Pancreas (tissue), 10 donors: ENCODE data around the gene NSMF. TPM values are rescaled to one million over a fixed set of nuclear protein-coding genes. Genes with fewer than 3 reads are reported as not detected.

Experiments used
- ATAC-seq, 4 donors: fragments of 200-7000 bp; cut with Tn5 transposase; one replicate each; pipeline versions ENCODE4 v1.8.0 to v1.9.1; 2020; ENCODE audit warnings: mild to moderate bottlenecking in 4 of 4, moderate library complexity in 4 of 4
- DNase-seq, 6 donors: peaks; one replicate each; pipeline ENCODE4 v3.0.0-alpha.2; 2020
- FAIRE-seq: peaks from 2 replicates; lab custom pipeline; 2012; peaks lifted over from hg19 to GRCh38; lab: Jason Lieb, UNC
- H3K27ac ChIP-seq, 4 donors: fragments of 200-600 bp; sonication (generic); 1 replicate in 3 of 4; 2 replicates in 1 of 4; pipeline versions ENCODE4 v1.5.0 to v1.8.0; 2020
- H3K27me3 ChIP-seq, 4 donors: fragments of 200-600 bp; one replicate each; pipeline ENCODE4 v1.8.0; 2021
- H3K36me3 ChIP-seq, 3 donors: fragments of 200-600 bp; sonication (generic) in 1 of 3; one replicate each; pipeline versions ENCODE4 v1.5.0 to v1.8.0; 2020 to 2021
- H3K4me1 ChIP-seq, 3 donors: fragments of 200-600 bp; one replicate each; pipeline ENCODE4 v1.8.0; 2021
- H3K4me3 ChIP-seq, 4 donors: fragments of 200-600 bp; sonication (generic) in 2 of 4; one replicate each; pipeline versions ENCODE4 v1.5.0 to v1.8.0; 2020 to 2021
- H3K9me3 ChIP-seq, 4 donors: fragments of 200-600 bp; one replicate each; pipeline ENCODE4 v1.8.0; 2021
- WGBS, 2 donors: extraction: QIAGEN DNeasy Blood & Tissue Kit; methylation state at CpG; one replicate each; pipeline ENCODE4 v1.1.7; 2013; 5-methylcytosine and 5-hydroxymethylcytosine counted together
- intact Hi-C, 3 donors: fragments of 100-400 bp; cut with DNase I; formaldehyde crosslinking; loops; one replicate each; pipeline versions ENCODE4 v1.11.1 to v1.14.2; 2022
- polyA plus RNA-seq, 2 donors: library from polyadenylated mRNA; stranded (reverse); fragments of 200-250 nt; gene quantifications; one replicate each; pipeline ENCODE4 v1.2.3, GENCODE V29; 2013
- total RNA-seq, 6 donors: library from RNA; stranded (reverse); fragmentation: NEBNext Ultra II Directional in 4 of 6; extraction: Animal tissue kit (Norgen Biotek cat#: 25700) in 4 of 6; gene quantifications; one replicate each; pipeline versions ENCODE4 v1.2.1 to v1.2.4, GENCODE V29; 2021 to 2023
- TF ChIP-seq, protein P1 (sequence below), 4 donors: fragments of 200-600 bp; sonication (generic) in 3 of 4; IDR thresholded peaks; one replicate each; pipeline versions ENCODE4 v1.5.0 to v1.8.0; 2021; ENCODE audit warnings: antibody characterized with exemption in 4 of 4
- donor health status: healthy with polysubstance abuse.
- donor health status: DM: no; HTN: no; CAD: no; lungs with moderate emphysema.
- donor health status: DM: no; HTN: no; CAD: no.
- donor health status: control.
- donor health status: control.
- donor health status: Bipolar disorder and iron deficiency.
- donor health status: DM: yes; HTN: yes; CAD: no.
- donor health status: DM: no; HTN: no; CAD: no.
- donor health status: DM: no; HTN: no; CAD: no.
- donor health status: DM: yes; HTN: yes; CAD: no.

The NSMF gene
- total and polyA plus RNA-seq, 8 donors = 22.0 to 81.0 (median 30.0) TPM

GRCh38 chr9:137415451-137415850 is 43.7 kb downstream of the NSMF start:
- H3K4me3 ChIP-seq = no peak overlapping the region
- intact Hi-C loops = no loop called here
- no peaks in the 10 kb centered on the region for H3K4me1 ChIP-seq
- no peak overlapping the region for H3K27ac ChIP-seq
- FAIRE-seq (no peak), DNase-seq (peak in 1 of 6 donors; percentile 49), ATAC-seq (no peak)
- WGBS, 2 donors = 87 to 93% methylated on average over 5 of the region's 5 CpGs
- TF ChIP-seq, protein P1, sequence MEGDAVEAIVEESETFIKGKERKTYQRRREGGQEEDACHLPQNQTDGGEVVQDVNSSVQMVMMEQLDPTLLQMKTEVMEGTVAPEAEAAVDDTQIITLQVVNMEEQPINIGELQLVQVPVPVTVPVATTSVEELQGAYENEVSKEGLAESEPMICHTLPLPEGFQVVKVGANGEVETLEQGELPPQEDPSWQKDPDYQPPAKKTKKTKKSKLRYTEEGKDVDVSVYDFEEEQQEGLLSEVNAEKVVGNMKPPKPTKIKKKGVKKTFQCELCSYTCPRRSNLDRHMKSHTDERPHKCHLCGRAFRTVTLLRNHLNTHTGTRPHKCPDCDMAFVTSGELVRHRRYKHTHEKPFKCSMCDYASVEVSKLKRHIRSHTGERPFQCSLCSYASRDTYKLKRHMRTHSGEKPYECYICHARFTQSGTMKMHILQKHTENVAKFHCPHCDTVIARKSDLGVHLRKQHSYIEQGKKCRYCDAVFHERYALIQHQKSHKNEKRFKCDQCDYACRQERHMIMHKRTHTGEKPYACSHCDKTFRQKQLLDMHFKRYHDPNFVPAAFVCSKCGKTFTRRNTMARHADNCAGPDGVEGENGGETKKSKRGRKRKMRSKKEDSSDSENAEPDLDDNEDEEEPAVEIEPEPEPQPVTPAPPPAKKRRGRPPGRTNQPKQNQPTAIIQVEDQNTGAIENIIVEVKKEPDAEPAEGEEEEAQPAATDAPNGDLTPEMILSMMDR (IDR thresholded peaks at IDR 0.05) = no peak
- no peaks in the 10 kb centered on the region for H3K27me3 ChIP-seq
- H3K9me3 ChIP-seq = no peaks in the 10 kb centered on the region
- no peaks in the 10 kb centered on the region for H3K36me3 ChIP-seq

- ATAC-seq (no peak), FAIRE-seq (no peak), DNase-seq (peak in 1 of 6 donors; percentile 53)
- Histone ChIP-seq H3K27me3 (no peaks in the 10 kb centered on the region), H3K9me3 (no peaks in the 10 kb centered on the region), H3K36me3 (no peaks in the 10 kb centered on the region), H3K4me1 (peaks cover 0 to under 1% (median 0%) of the 10 kb centered on the region in 3 donors), H3K27ac (peak overlapping the region; percentile 58 to 75 (median 70)), H3K4me3 (no peak overlapping the region)
- TF ChIP-seq, protein P1 (IDR thresholded peaks at IDR 0.05) = no peak
- 81 to 84% methylated on average over 10 of the region's 10 CpGs for WGBS, 2 donors
- intact Hi-C loops = loop anchor here in 1 of 3 donors (5.0 kb wide), 1 partner anchor 130 kb away; no protein-coding TSS in a partner anchor
Measured at GRCh38 chr9:137412431-137412830, 46.7 kb downstream of the NSMF start.

GRCh38 chr9:137411645-137412380 is 47.3 kb downstream of the NSMF start:
- H3K4me1 ChIP-seq = peaks cover 0 to 4% (median 0%) of the 10 kb centered on the region in 3 donors
- H3K9me3 ChIP-seq = no peaks in the 10 kb centered on the region
- peak; percentile 44 to 62 (median 58) for ATAC-seq
- H3K36me3 ChIP-seq = no peaks in the 10 kb centered on the region
- no peaks in the 10 kb centered on the region for H3K27me3 ChIP-seq
- WGBS, 2 donors = 58 to 59% methylated on average over 24 to 27 of the region's 30 CpGs
- DNase-seq = peak; percentile 70 to 86 (median 76)
- H3K4me3 ChIP-seq = no peak overlapping the region
- no peak for FAIRE-seq
- peak overlapping the region; percentile 58 to 80 (median 74) for H3K27ac ChIP-seq
- TF ChIP-seq, protein P1 (IDR thresholded peaks at IDR 0.05) = no peak
- intact Hi-C loops = loop anchor here in 1 of 3 donors (5.0 kb wide), 1 partner anchor 130 kb away; no protein-coding TSS in a partner anchor

DNA sequence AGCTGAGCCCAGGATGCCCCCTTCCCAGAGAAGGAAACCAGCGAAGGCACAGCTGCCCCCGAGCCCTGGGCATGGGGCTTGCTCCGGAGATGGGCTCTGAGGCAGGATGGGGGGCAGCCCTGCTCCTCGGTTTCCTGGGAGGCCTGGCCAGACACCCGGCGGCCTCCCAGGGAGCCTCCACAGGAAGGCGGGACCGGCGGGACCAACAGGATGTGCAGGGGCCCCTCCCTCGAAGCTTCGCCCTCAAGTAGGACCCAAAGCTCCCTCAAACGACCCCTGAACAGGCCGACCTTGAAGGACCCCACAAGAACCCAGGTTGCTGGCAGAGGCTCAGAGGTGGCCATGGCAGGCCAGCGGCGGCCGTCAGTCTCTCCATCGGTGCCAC is 47.9 kb downstream of the NSMF start:
- TF ChIP-seq, protein P1 (IDR thresholded peaks at IDR 0.05) = no peak
- peak in 1 of 6 donors; percentile 63 for DNase-seq
- FAIRE-seq = no peak
- 49 to 51% methylated on average over 7 to 17 of the region's 17 CpGs for WGBS, 2 donors
- Histone ChIP-seq H3K9me3 (no peaks in the 10 kb centered on the region), H3K4me1 (peaks cover 0 to 4% (median 0%) of the 10 kb centered on the region in 3 donors), H3K36me3 (no peaks in the 10 kb centered on the region), H3K27me3 (no peaks in the 10 kb centered on the region), H3K4me3 (peak overlapping the region in 1 of 4 donors; percentile 12), H3K27ac (peak overlapping the region; percentile 56 to 80 (median 62))
- ATAC-seq = peak in 2 of 4 donors; percentile 4 to 6
- intact Hi-C loops = loop anchor here in 1 of 3 donors (5.0 kb wide), 1 partner anchor 129 kb away; no protein-coding TSS in a partner anchor
